T-helper 2 cell treated with Interferon-gamma antibody and Interleukin-4, amounts not matched to agents 5 μg/mL and 100 μg/mL, for 36 hours (primary cell): ENCODE results near the gene GRAMD4.
A peak's percentile ranks its signal among the peaks of the same experiment; 100 is the strongest.

Source experiments
- DNase-seq: peaks from one replicate; pipeline ENCODE4 v3.0.0; 2021; ENCODE audit warnings: low spot score
- H3K27ac Mint-ChIP-seq: one replicate; pipeline ENCODE4 v1.8.0; 2021; ENCODE audit warnings: mild to moderate bottlenecking, mixed read lengths
- H3K27me3 Mint-ChIP-seq: one replicate; pipeline ENCODE4 v1.8.0; 2021; ENCODE audit warnings: low read depth, mixed read lengths
- H3K36me3 Mint-ChIP-seq: one replicate; pipeline ENCODE4 v1.8.0; 2021; ENCODE audit warnings: low read depth, mixed read lengths
- H3K4me1 Mint-ChIP-seq: one replicate; pipeline ENCODE4 v1.8.0; 2021; ENCODE audit warnings: low read depth, mixed read lengths
- H3K4me3 Mint-ChIP-seq: one replicate; pipeline ENCODE4 v1.8.0; 2022; ENCODE audit warnings: mild to moderate bottlenecking, moderate library complexity, mixed read lengths
- H3K9me3 Mint-ChIP-seq: one replicate; pipeline ENCODE4 v1.8.0; 2021; ENCODE audit warnings: mixed read lengths

Gene GRAMD4

GRCh38 chr22:46588279-46589140, 31.7 kb upstream of the GRAMD4 start:
- Mint-ChIP-seq H3K9me3 (no peaks in the 10 kb centered on the region), H3K4me1 (peaks cover 33% of the 10 kb centered on the region), H3K27ac (peak overlapping the region; percentile 86), H3K27me3 (no peaks in the 10 kb centered on the region), H3K4me3 (peak overlapping the region; percentile 48), H3K36me3 (peaks cover 4% of the 10 kb centered on the region)
- DNase-seq, result no peak

DNA sequence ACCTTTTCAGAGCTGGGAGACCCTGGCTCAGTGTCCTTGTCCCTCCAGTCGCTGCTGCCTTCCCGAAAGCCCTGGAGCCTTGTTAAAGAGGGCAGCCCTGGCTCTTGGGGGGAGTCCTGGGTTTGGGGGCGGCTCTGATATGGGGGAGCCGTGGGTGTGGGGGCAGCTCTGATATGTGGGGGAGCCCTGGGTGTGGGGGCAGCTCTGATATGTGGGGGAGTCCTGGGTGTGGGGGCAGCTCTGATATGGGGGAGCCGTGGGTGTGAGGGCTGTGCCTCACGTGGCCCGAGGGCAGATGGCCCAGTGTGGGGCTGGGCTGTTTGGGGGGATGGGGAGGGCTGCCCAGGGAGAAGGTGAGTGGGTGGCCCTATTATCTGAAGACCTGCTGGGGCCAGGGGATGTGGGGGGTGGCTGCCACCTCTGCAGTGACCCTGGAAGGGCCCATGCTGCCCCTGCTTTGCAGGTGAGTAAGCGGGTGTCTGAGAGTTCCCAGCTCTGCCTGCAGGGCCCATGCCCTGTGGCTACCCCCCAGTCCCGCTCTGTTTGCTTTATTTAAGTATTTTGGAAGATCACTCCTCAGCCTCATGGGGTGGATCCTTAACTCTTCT, 30.9 kb upstream of the GRAMD4 start:
- no peaks in the 10 kb centered on the region for H3K9me3 Mint-ChIP-seq
- peaks cover 33% of the 10 kb centered on the region for H3K4me1 Mint-ChIP-seq
- no peak for DNase-seq
- H3K4me3 Mint-ChIP-seq, result no peak overlapping the region
- H3K27ac Mint-ChIP-seq, result peak overlapping the region; percentile 26
- H3K36me3 Mint-ChIP-seq, result peaks cover 4% of the 10 kb centered on the region
- H3K27me3 Mint-ChIP-seq, result no peaks in the 10 kb centered on the region

GRCh38 chr22:46589871-46590271, 30.3 kb upstream of the GRAMD4 start:
- Mint-ChIP-seq H3K4me1 (peaks cover 33% of the 10 kb centered on the region), H3K4me3 (no peak overlapping the region), H3K27ac (peak overlapping the region; percentile 15), H3K27me3 (no peaks in the 10 kb centered on the region), H3K9me3 (no peaks in the 10 kb centered on the region), H3K36me3 (peaks cover 4% of the 10 kb centered on the region)
- no peak for DNase-seq

DNA sequence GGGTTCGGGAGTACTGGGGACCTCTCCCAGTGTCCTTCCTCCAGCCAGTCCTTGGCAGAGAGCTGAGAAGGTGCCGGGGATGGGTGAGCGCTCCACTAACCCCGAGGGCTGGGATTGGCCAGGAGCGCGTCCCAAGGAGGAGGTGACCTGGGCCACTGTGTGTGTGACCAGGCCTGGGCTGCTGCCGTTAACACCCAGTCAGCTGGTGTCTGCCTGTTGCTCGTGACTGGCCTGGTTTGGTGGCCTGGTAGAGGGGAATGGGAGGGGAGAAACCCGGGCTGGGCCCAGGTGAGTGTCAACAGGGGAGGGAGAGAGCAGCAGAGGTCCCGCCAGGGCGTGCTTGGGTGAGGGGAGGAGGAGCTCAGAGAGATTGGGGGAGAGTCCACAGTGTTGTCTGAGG, 29.9 kb upstream of the GRAMD4 start:
- DNase-seq, result no peak
- no peaks in the 10 kb centered on the region for H3K27me3 Mint-ChIP-seq
- H3K4me3 Mint-ChIP-seq, result peak overlapping the region; percentile 12
- H3K27ac Mint-ChIP-seq, result peak overlapping the region; percentile 52
- H3K36me3 Mint-ChIP-seq, result peaks cover 4% of the 10 kb centered on the region
- H3K9me3 Mint-ChIP-seq, result no peaks in the 10 kb centered on the region
- H3K4me1 Mint-ChIP-seq, result peaks cover 33% of the 10 kb centered on the region

DNA sequence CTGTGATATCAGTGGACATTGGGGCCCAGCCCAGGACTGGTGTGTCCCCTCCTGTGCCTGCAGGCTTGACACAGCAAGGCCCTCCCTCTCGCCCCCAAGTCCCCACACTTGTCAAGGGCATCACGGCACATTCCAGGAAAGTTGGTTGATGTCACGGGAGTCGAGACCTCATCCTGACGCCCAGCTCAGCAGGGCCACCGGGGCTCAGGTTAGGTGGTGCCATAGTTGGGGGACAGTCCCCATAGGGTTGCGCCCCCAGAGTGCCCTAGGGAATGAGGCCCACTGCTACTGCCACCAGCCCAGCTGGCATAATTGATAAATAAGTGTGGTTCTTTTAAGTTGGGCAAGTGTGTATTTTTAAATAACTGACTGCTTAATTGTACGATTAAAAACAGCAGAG, 28.3 kb upstream of the GRAMD4 start:
- H3K27me3 Mint-ChIP-seq, result no peaks in the 10 kb centered on the region
- DNase-seq, result no peak
- no peaks in the 10 kb centered on the region for H3K9me3 Mint-ChIP-seq
- peak overlapping the region; percentile 94 for H3K27ac Mint-ChIP-seq
- peak overlapping the region; percentile 82 for H3K4me3 Mint-ChIP-seq
- peaks cover 28% of the 10 kb centered on the region for H3K4me1 Mint-ChIP-seq
- peaks cover 4% of the 10 kb centered on the region for H3K36me3 Mint-ChIP-seq

GRCh38 chr22:46592390-46592872, 27.8 kb upstream of the GRAMD4 start:
- peak overlapping the region; percentile 94 for H3K27ac Mint-ChIP-seq
- H3K4me3 Mint-ChIP-seq, result peak overlapping the region; percentile 82
- peaks cover 22% of the 10 kb centered on the region for H3K4me1 Mint-ChIP-seq
- no peaks in the 10 kb centered on the region for H3K9me3 Mint-ChIP-seq
- no peaks in the 10 kb centered on the region for H3K36me3 Mint-ChIP-seq
- peak; percentile 64 for DNase-seq
- H3K27me3 Mint-ChIP-seq, result no peaks in the 10 kb centered on the region

DNA sequence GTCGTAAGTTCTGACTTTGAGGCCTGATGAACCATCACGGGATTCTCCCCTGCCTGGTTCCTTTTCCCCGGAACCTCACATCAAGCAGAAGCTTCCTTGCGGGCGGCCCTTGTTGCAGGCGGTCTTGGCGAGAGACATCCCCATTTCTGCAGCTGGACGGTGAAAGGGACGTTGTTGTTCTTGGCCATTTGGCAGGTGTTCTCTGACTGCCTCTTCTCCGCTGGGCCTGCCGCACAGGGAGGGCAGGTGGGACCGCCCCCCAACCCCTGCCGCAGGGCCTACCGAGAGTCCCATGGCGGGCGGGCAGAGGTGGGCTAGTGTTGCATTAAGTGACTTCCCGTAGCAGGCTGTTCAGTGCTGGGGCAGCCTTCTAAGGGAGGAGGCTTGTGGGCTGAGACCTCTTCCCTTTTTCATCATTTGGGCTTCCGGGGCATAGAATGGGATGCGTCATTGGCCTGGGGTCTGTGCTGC, 26.9 kb upstream of the GRAMD4 start:
- H3K9me3 Mint-ChIP-seq, result no peaks in the 10 kb centered on the region
- H3K27me3 Mint-ChIP-seq, result no peaks in the 10 kb centered on the region
- no peak for DNase-seq
- peak overlapping the region; percentile 94 for H3K27ac Mint-ChIP-seq
- H3K4me3 Mint-ChIP-seq, result peak overlapping the region; percentile 82
- peaks cover 21% of the 10 kb centered on the region for H3K4me1 Mint-ChIP-seq
- no peaks in the 10 kb centered on the region for H3K36me3 Mint-ChIP-seq

GRCh38 chr22:46593996-46594946, 25.9 kb upstream of the GRAMD4 start:
- H3K36me3 Mint-ChIP-seq, result no peaks in the 10 kb centered on the region
- H3K27me3 Mint-ChIP-seq, result no peaks in the 10 kb centered on the region
- peaks cover 21% of the 10 kb centered on the region for H3K4me1 Mint-ChIP-seq
- no peak for DNase-seq
- H3K4me3 Mint-ChIP-seq, result no peak overlapping the region
- no peaks in the 10 kb centered on the region for H3K9me3 Mint-ChIP-seq
- peak overlapping the region; percentile 31 for H3K27ac Mint-ChIP-seq

DNA sequence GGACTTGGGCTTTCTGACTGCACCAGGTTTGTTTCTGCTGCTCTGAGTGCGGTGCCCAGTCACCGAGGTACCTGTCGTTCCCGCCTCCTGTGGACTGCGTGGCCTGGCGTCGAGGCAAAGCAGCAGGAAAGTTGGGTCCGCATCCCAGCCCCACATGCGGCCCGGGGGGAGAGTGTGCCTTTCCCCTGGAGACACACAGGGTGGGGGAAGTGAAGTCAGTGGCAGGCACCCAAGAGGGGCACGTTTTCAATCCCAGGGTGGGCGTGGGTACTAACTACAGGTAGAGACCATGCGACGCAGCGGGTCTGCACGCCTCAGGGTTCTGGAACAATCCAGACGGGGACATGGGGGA, 25.3 kb upstream of the GRAMD4 start:
- no peaks in the 10 kb centered on the region for H3K36me3 Mint-ChIP-seq
- no peak overlapping the region for H3K27ac Mint-ChIP-seq
- no peak overlapping the region for H3K4me3 Mint-ChIP-seq
- H3K27me3 Mint-ChIP-seq, result no peaks in the 10 kb centered on the region
- peaks cover 21% of the 10 kb centered on the region for H3K4me1 Mint-ChIP-seq
- DNase-seq, result no peak
- H3K9me3 Mint-ChIP-seq, result no peaks in the 10 kb centered on the region

DNA sequence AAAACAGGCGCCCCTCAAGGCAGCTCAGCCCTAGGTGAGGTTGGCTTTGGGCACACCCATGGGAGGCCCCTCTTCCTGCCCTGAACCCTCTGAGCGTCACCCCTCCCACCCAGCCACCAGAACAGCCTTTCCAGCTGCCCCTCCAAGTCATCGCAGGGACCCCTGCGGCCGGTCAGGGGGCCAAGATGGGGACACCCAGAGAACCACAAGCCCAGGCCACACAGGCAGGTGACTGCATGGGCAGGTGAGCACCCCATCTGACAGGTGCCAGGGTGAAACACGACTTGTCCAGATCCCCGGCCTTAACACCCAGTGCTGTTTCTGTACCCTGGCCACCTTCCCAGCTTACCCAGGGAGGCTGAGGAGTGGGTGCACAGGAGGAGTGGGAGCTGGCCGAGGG, 24.6 kb upstream of the GRAMD4 start:
- Mint-ChIP-seq H3K36me3 (no peaks in the 10 kb centered on the region), H3K27me3 (no peaks in the 10 kb centered on the region), H3K27ac (no peak overlapping the region), H3K9me3 (no peaks in the 10 kb centered on the region), H3K4me3 (no peak overlapping the region), H3K4me1 (peaks cover 18% of the 10 kb centered on the region)
- DNase-seq, result no peak

- Mint-ChIP-seq H3K36me3 (no peaks in the 10 kb centered on the region), H3K27ac (no peak overlapping the region), H3K4me1 (peaks cover 18% of the 10 kb centered on the region), H3K4me3 (no peak overlapping the region), H3K9me3 (no peaks in the 10 kb centered on the region), H3K27me3 (no peaks in the 10 kb centered on the region)
- DNase-seq, result no peak
These were observed 24.1 kb upstream of the GRAMD4 start for GRCh38 chr22:46596032-46596441.

GRCh38 chr22:46596819-46597218, 23.4 kb upstream of the GRAMD4 start:
- H3K4me3 Mint-ChIP-seq, result no peak overlapping the region
- DNase-seq, result no peak
- H3K4me1 Mint-ChIP-seq, result peaks cover 17% of the 10 kb centered on the region
- H3K27me3 Mint-ChIP-seq, result no peaks in the 10 kb centered on the region
- H3K9me3 Mint-ChIP-seq, result no peaks in the 10 kb centered on the region
- H3K36me3 Mint-ChIP-seq, result no peaks in the 10 kb centered on the region
- H3K27ac Mint-ChIP-seq, result no peak overlapping the region

- H3K36me3 Mint-ChIP-seq, result no peaks in the 10 kb centered on the region
- peak overlapping the region; percentile 56 for H3K27ac Mint-ChIP-seq
- H3K9me3 Mint-ChIP-seq, result no peaks in the 10 kb centered on the region
- no peak overlapping the region for H3K4me3 Mint-ChIP-seq
- no peaks in the 10 kb centered on the region for H3K27me3 Mint-ChIP-seq
- no peak for DNase-seq
- H3K4me1 Mint-ChIP-seq, result peaks cover 5% of the 10 kb centered on the region
These were observed 22.0 kb upstream of the GRAMD4 start for GRCh38 chr22:46598224-46598623.
